Nephron (organoid): Measurements from ENCODE around the gene SHISA6.
A peak's percentile ranks its signal among the peaks of the same experiment; 100 is the strongest.

Experiments used
- H3K27ac Mint-ChIP-seq, 3 experiments: 2 replicates each; pipeline ENCODE4 v1.8.0; 2020; ENCODE audit warnings: mixed read lengths in 3 of 3, mild to moderate bottlenecking in 2 of 3, moderate library complexity in 1 of 3
- H3K27me3 Mint-ChIP-seq: 2 replicates; pipeline ENCODE4 v1.8.0; 2021; ENCODE audit warnings: low read depth, mild to moderate bottlenecking, moderate library complexity, mixed read lengths
- H3K36me3 Mint-ChIP-seq: 2 replicates; pipeline ENCODE4 v1.8.0; 2020; ENCODE audit warnings: low read depth, mixed read lengths
- H3K4me1 Mint-ChIP-seq: 2 replicates; pipeline ENCODE4 v1.8.0; 2020; ENCODE audit warnings: mixed read lengths
- H3K4me3 Mint-ChIP-seq, 3 experiments: 2 replicates each; pipeline ENCODE4 v1.8.0; 2020; ENCODE audit warnings: mild to moderate bottlenecking in 3 of 3, mixed read lengths in 3 of 3, moderate library complexity in 2 of 3
- H3K9me3 Mint-ChIP-seq: 2 replicates; pipeline ENCODE4 v1.8.0; 2020; ENCODE audit warnings: mixed read lengths
- CTCF ChIP-seq, 3 experiments: fragments of 200-600 bp; sonication (generic); IDR thresholded peaks; one replicate each; pipeline ENCODE4 v1.5.0; 2021; ENCODE audit warnings: antibody characterized with exemption in 3 of 3; ENCODE audit not compliant: unreplicated experiment in 3 of 3

SHISA6 gene

GRCh38 chr17:11240841-11241610 is at the start of gene SHISA6:
SHISA6 (plus strand) TSS chr17:11241213.
- Mint-ChIP-seq H3K27me3 (peaks cover 84% of the 10 kb centered on the region), H3K36me3 (no peaks in the 10 kb centered on the region), H3K4me3 (peak within 1 kb of the TSS; percentile 73 to 82 (median 76)), H3K4me1 (peaks cover 12% of the 10 kb centered on the region), H3K27ac (no peak within 1 kb of the TSS), H3K9me3 (no peaks in the 10 kb centered on the region)
- TF ChIP-seq CTCF (IDR thresholded peaks at IDR 0.05; ENCODE audit: unreplicated experiment in 3 of 3) = no peak

GRCh38 chr17:11195801-11196200 is 45.2 kb upstream of the SHISA6 start:
- Mint-ChIP-seq H3K4me3 (no peak overlapping the region), H3K36me3 (no peaks in the 10 kb centered on the region), H3K4me1 (no peaks in the 10 kb centered on the region), H3K27me3 (peaks cover 9% of the 10 kb centered on the region), H3K9me3 (peaks cover 3% of the 10 kb centered on the region), H3K27ac (no peak overlapping the region)
- no peak for TF ChIP-seq CTCF (IDR thresholded peaks at IDR 0.05; ENCODE audit: unreplicated experiment in 3 of 3)

GRCh38 chr17:11204991-11205390 is 36.0 kb upstream of the SHISA6 start:
- H3K4me3 Mint-ChIP-seq = no peak overlapping the region
- H3K9me3 Mint-ChIP-seq = peaks cover 11% of the 10 kb centered on the region
- no peak for TF ChIP-seq CTCF (IDR thresholded peaks at IDR 0.05; ENCODE audit: unreplicated experiment in 3 of 3)
- no peak overlapping the region for H3K27ac Mint-ChIP-seq
- H3K36me3 Mint-ChIP-seq = no peaks in the 10 kb centered on the region
- H3K4me1 Mint-ChIP-seq = no peaks in the 10 kb centered on the region
- peaks cover 5% of the 10 kb centered on the region for H3K27me3 Mint-ChIP-seq

- no peak for TF ChIP-seq CTCF (IDR thresholded peaks at IDR 0.05; ENCODE audit: unreplicated experiment in 3 of 3)
- Mint-ChIP-seq H3K36me3 (no peaks in the 10 kb centered on the region), H3K27ac (no peak overlapping the region), H3K4me3 (no peak overlapping the region), H3K27me3 (peaks cover 5% of the 10 kb centered on the region), H3K4me1 (no peaks in the 10 kb centered on the region), H3K9me3 (peaks cover 17% of the 10 kb centered on the region)
Observed at GRCh38 chr17:11205659-11206058, 35.4 kb upstream of the SHISA6 start.

GRCh38 chr17:11209906-11210305 is 31.1 kb upstream of the SHISA6 start:
- Mint-ChIP-seq H3K9me3 (peaks cover 32% of the 10 kb centered on the region), H3K36me3 (no peaks in the 10 kb centered on the region), H3K27ac (no peak overlapping the region), H3K4me3 (no peak overlapping the region), H3K4me1 (no peaks in the 10 kb centered on the region), H3K27me3 (peaks cover 5% of the 10 kb centered on the region)
- no peak for TF ChIP-seq CTCF (IDR thresholded peaks at IDR 0.05; ENCODE audit: unreplicated experiment in 3 of 3)

- Mint-ChIP-seq H3K4me3 (no peak overlapping the region), H3K36me3 (no peaks in the 10 kb centered on the region), H3K9me3 (peaks cover 30% of the 10 kb centered on the region), H3K27ac (no peak overlapping the region), H3K4me1 (no peaks in the 10 kb centered on the region), H3K27me3 (peaks cover 4% of the 10 kb centered on the region)
- TF ChIP-seq CTCF (IDR thresholded peaks at IDR 0.05; ENCODE audit: unreplicated experiment in 3 of 3) = no peak
Observed at GRCh38 chr17:11212792-11213191, 28.2 kb upstream of the SHISA6 start.
